HTERT RPE-1 (cell line): ENCODE measurements around the gene SSBP2.

Source experiments
- in situ Hi-C: fragments of 300-500 bp; cut with MboI; formaldehyde crosslinking; loops from 4 replicates; pipeline ENCODE4 v1.14.3; 2020; ENCODE audit warnings: low sequenced_read_pairs

SSBP2 gene

GRCh38 chr5:81751009-81751835, at the start of gene SSBP2:
Gene SSBP2 (minus strand): TSS chr5:81751097. CDS start chr5:81751042, 55 bp downstream.
- in situ Hi-C loops = no loop called here

- in situ Hi-C loops = no loop called here
These were observed 44.8 kb upstream of the SSBP2 start for GRCh38 chr5:81795666-81796065.

GRCh38 chr5:81794226-81794625, 43.3 kb upstream of the SSBP2 start:
- in situ Hi-C loops = no loop called here

GRCh38 chr5:81790336-81790735, 39.4 kb upstream of the SSBP2 start:
- in situ Hi-C loops = no loop called here

DNA sequence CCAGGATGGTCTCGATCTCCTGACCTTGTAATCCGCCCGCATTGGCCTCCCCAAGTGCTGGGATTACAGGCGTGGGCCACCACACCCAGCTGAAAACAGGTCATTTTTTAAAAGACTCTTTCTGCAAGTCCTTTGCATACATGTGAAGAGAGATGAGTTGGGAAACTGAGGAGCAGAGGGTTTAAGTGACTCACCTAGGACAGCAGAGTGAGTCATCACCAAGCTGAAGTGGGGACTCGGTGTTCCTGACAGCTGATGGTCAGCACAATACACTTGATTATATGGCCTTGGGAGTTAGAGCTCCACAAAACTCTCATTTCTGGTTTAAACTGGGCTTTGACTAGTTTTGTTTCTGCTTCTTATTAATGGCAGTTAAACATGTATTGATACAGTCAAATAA, 38.1 kb upstream of the SSBP2 start:
- in situ Hi-C loops = no loop called here

- in situ Hi-C loops = no loop called here
These were observed 37.4 kb upstream of the SSBP2 start for GRCh38 chr5:81788329-81788728.

DNA sequence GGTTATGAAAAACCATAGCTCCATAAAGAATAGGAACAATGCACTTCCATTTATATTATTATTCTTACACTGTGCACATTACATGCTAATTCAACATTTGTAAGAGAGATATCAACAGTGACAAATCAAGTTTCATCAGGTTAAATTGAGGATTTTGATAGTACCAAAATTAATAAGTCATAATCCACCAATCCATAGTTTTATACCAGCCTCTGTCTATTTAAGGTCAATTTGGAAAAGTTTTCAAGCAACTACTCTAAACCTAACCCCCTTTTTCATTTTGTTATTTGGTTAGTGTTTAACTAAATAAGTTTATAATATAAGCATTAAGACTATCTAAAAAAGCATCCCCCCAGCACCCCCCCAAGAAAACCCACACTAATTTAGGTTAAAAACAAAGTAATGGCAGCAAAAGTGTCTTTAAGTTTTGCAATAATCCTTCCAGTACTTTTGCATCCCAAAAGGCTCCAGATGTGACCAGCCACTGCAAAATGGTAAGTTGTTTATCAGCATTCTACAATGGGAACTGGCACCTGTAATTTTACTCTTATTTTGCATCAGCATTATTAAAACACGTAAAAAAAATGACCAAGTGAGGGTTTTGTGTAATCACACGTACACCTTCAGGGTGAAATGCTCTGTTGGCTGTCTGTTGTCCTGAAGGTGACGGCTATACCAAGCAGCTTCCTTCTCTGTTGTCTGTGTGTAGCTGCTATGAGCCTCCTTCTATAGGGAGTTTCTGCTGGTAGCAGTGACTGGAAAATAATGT, 36.8 kb upstream of the SSBP2 start:
- in situ Hi-C loops = no loop called here

DNA sequence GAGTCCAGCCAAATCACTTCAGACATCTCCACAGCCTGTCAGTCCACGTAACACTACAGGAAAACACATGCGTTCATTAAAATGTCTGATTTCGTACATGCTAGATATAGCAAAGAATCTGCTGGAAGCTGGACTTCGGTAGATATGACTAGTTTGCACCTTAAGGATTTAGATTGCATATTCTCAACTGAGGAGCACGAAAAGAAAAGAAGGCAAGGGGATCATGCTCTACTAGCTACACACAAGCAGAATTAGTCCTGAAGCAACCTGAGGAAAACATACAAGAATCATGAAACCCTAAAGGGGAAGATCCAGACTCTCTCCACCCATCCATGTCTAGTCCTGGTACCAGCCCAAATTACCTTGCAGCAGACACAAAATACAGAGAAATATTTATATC, 36.1 kb upstream of the SSBP2 start:
- in situ Hi-C loops = no loop called here

DNA sequence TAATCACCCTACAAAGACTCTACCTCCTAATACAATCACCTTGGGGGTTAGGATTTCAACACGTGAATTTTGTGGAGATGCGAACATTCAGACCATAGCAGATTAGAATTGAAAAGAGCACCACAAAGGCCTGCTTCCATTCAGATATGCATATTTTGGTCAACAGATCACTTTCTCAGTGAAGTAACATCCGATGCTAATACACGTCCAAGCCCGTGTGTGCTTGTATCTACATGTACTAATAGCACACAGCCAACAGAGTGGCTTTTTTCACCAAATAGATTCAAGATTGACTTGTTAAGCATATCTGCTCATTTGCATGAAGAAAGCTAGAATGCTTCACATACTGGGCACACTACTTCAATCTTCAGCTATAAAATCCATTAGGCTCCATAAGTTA, 35.6 kb upstream of the SSBP2 start:
- in situ Hi-C loops = no loop called here

DNA sequence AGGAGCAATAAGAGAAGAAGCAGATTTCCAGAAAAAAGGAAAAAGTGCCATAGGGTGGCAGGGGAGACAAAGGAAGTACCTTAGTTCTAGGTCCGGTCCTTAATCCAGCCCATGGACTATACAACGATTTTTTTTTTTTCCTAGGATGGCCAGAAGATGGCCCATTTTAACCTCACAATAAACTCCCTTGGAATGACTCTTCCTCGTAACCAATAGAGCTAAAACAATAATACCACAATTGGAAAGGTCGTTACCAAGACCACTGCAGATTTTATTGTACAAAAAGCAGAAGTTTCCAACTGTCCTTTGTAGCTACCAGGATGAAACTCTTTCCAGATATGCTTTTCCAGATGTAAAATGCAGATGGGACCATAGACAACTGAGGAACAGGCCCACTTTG, 34.4 kb upstream of the SSBP2 start:
- in situ Hi-C loops = no loop called here

DNA sequence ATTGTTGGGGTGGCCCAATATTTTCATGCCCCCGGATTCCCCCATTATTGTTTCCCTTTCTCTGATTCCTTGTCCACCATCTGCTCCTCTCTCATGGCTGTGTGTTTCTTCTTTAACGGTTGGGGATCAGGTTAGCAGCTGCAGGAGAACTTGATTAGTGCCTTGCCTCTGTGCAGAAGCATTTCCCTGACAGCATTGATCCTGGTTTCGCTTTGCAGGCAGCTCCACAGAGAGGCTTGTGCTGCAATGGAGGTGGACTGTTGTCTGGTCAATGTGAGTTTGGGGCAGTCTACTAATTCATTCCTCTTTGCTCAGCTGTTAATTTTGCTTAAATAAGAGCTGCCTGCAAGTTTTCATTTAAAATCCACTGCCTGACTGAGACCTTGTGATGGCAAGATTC, 32.5 kb upstream of the SSBP2 start:
- in situ Hi-C loops = no loop called here

DNA sequence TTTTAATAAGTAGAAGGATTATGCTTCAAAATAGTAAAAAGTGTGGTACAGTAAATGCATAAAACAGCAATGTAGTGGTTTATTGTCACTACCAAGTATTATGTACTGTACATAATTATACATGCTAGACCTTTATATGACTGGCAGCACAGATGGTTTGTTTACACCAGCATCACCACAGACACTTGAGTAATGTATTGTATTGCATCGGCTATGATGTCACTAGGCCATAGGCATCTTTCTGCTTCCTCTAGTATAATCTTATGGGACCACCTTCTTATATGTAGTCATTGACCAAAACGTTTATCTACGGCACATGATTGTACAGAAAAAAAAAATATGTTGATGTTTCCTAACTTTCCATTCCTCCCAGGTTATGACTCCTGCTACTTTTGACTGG, 31.9 kb upstream of the SSBP2 start:
- in situ Hi-C loops = no loop called here

GRCh38 chr5:81779916-81780266, 29.0 kb upstream of the SSBP2 start:
- in situ Hi-C loops = no loop called here

GRCh38 chr5:81779125-81779915, 28.4 kb upstream of the SSBP2 start:
- in situ Hi-C loops = no loop called here

DNA sequence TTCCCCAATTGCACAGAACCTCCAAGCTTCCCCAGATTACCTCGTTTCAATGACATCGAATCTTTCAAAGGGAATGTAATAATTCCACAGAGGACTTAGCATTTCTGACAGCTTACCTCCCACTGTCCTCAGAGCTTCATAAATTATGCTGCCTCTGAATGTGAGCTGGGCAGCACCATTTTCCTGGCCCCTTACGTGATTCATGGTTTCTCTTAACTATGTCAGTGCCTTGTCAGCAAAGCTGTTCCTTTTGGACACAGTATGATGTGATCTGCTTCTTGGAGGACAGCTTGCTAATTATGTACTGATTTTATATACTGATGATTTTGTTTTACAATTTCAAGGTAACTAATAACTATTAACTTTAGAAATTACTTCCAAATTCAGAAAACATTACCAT, 27.7 kb upstream of the SSBP2 start:
- in situ Hi-C loops = no loop called here

DNA sequence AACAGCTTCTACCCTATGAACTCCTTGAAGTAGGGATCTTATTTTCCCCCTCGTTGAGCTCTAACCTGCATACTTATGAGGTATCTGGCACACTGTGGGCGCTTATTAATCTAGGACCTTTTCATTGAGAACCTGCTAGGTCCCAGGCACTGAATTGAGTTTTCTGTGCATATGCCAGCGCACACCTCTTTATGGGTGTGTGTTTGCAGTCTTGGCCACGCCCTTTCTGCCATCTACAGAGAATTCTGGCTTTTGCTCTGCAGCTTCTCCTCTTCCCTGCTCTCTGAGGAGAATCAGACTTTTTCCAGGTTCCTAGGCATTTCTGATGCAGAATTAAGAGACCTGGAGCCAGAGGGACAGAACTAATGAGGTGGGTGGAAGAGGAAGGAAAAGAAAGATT, 25.4 kb upstream of the SSBP2 start:
- in situ Hi-C loops = no loop called here

- in situ Hi-C loops = no loop called here
These were observed 23.5 kb upstream of the SSBP2 start for GRCh38 chr5:81774374-81774773.

DNA sequence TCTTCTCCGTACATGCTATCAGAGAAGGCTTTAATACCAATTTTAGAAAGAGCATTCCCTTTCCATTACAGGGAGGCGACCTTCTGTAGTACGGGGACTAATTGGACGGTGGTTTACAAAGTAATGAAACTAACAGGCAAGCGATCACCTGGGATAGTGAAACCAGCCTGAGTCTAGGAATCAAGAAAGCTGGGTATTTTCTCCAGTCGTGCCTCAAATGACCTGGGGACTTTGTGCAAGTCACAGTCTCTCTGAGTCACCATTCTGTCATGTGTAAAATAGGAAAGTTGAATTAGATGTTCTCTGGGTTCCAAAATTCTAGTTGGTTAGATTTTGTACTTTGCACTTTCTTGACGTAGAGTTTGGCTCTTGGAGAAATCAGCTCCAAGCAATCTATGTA, 22.7 kb upstream of the SSBP2 start:
- in situ Hi-C loops = no loop called here

DNA sequence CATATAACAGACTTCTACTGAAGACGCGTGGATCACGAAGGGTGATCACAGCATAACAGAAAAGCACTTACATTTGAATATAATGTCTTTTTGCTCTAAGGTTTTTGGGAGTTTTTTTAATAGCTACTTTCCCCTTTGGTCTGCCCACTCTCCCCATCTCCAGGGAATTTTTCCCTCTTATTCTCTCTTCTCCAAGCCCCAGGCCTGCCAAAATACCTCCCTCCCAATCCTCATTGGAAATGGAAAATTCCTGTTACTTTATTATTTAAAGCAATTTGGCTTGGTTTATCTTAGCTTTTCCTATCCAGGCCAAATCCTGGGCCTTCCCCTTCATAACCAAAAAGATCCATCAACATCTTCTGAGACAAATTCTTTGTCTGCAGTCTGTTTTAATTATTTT, 22.3 kb upstream of the SSBP2 start:
- in situ Hi-C loops = no loop called here

DNA sequence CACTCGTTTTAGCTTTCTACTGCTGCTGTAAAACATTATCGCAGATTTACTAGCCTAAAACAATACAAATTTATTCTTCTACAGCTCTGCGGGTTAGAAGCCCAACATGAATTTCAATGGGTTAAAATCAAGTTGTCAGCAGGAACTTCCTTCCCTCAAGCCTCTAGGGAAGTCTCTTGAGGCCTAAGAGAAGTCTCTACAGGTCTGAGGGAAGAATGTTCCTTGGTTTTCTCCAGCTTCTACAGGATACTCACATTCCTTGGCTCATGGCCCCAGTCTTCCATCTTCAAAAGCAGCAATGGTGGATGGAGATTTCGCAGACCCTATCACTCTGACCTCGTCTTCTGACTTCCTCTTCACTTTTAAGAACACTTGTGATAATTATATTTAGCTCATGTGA, 21.6 kb upstream of the SSBP2 start:
- in situ Hi-C loops = no loop called here

- in situ Hi-C loops = no loop called here
These were observed 18.1 kb upstream of the SSBP2 start for GRCh38 chr5:81768935-81769452.
